GM21526 (cell line): Measurements from ENCODE around the gene FIGN.

ENCODE experiments used
- ATAC-seq: cut with Tn5 transposase; IDR thresholded peaks from one replicate; pipeline ENCODE4 v1.9.1; 2021; ENCODE audit warnings: moderate library complexity; ENCODE audit not compliant: unreplicated experiment, low FRiP score

FIGN gene

DNA sequence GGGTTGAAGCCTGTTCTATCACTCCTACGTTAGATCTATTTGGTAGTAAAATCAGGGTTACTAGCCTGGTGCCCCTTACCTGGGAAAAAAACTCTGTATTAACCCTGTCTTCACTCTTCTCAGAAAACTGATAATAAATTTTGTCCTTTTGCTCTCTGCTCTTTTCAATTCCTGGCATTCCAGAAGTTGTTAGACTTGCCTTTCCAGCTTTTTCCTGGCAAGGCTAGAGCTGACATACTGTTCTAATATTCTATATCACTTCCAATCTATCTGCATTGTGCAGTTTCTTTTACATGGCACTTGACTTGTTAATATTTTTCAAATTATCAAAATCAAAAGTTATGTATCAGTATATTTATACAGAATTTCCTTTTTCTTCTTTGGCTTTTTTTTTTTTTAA, 162.2 kb downstream of the FIGN start:
- ATAC-seq: no peak

DNA sequence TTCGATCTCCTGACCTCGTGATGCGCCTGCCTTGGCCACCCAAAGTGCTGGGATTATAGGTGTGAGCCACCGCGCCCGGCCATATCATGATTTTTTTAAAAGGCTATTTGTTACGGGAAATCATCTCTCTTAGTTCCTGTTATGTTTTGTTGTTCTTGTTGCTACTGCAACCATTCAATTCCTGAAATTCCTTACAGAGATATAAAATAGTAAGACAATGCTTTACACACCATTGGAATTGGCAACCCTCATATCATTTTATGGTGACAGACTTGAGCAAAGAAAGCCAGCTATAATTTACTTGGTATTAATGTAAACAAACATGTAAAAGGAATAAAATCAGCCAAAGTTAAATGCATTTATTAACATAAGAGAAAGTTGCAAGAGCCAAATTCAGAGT, 163.0 kb downstream of the FIGN start:
- ATAC-seq: no peak

DNA sequence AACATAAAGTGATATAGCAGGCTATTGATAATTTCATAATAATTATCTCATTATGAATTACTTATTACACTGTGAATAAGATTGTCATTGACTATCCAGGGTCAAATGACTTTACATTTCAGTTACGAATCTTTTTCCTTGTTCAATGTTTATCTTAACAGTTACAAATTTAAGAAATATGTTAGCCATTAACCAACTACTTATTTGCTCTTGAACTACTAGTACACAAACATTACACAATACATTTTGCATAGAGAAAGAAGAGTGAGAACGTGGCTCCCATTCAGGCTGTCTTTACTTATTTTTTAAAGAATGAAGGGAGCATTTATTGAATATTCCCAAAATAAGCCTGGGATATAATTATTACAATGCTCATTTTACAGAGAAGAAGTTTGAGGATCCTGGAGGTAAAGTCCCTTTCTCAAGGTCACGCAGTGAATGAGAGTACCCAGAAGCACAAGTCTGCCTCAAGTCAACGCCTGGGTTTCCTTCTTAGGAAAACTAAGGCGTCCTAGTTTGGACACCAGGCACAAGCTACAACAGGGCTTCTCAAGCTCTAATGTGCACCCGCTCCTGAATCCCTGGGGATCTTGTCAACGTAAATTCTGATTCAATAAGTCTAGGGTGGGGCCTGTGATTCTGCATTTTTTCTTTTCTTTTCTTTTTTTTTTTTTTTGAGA, 164.2 kb downstream of the FIGN start:
- ATAC-seq: no peak

DNA sequence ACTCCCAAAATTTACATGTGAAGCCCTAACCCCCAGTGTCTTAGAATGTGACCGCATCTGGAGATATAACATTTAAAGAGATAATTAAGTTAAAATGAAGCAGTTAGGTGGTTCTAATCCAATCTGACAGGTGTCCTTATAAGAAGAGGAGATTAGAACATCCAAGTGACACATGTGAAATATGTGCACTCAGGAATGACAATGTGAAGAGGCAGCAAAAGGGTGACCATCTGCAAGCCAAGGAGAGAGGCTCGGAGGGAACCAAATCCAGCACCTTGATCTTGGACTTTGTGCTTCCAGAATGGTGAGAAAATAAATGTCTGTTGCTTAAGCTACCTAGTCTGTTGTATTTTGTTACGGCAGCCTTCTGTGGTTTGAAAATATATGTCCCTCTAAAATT, 165.4 kb downstream of the FIGN start:
- no peak for ATAC-seq

- no peak for ATAC-seq
Measured at GRCh38 chr2:163565192-163565591, 170.6 kb downstream of the FIGN start.

DNA sequence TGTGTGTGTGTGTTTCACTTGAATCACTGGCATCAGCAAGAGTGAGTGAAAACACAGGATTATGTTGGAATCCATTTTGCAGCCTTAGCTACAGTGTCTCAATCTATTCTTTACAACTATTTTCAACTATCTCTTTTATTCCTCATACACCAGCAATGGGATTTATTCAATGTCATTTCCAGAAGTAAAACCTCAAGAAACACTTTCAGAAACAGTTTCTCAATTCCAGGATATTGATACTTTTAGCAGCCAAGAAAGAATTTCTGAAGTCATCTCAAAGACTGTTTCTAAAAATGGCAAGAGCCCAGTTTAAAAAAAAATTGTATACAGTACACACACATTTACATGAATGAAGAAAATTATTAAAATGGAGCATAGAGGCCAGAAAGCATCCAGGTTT, 171.6 kb downstream of the FIGN start:
- ATAC-seq: no peak

DNA sequence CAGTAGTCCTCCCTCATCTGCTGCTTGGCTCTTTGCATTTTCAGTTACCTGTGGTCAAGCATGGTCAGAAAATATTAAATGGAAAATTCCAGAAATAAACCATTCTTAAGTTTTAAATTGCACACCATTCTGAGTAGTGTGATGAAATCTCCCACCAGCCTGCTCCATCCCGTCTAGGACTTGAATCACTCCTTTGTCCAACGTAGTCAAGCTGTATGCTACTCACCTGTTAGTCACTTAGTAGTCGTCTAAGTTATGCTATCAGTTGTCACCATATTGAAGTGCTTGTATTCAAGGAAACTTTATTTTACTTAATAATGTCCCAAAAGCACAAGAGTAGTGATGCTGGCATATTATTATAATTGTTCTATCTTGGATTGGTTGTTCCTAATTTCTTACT, 172.5 kb downstream of the FIGN start:
- ATAC-seq: no peak

- no peak for ATAC-seq
Measured at GRCh38 chr2:163558251-163559021, 177.4 kb downstream of the FIGN start.

GRCh38 chr2:163556511-163556910, 179.3 kb downstream of the FIGN start:
- ATAC-seq: no peak

GRCh38 chr2:163554864-163555263, 180.9 kb downstream of the FIGN start:
- no peak for ATAC-seq

DNA sequence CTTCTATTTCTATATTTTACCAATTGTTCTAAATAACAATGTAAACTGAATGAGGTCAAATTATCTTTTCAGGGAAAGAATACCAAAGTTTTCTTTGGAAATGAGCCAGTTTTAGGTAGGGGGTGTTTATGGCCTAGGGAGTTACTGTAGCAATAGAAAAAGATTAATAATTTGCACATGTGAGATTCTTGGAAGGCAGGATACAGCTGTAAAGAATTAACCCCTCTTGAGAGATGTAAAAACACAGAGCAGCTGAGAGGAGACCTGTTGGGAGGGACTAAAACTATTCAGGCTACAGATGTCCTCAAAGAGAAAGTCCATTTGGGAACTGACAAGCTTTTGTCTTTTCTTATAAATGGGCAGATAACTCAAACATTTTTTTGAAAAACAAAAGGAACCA, 182.2 kb downstream of the FIGN start:
- ATAC-seq: no peak

- no peak for ATAC-seq
Measured at GRCh38 chr2:163552758-163553157, 183.1 kb downstream of the FIGN start.

- ATAC-seq: no peak
Measured at GRCh38 chr2:163551616-163552373, 184.0 kb downstream of the FIGN start.

- ATAC-seq: no peak
Measured at GRCh38 chr2:163548970-163549369, 186.8 kb downstream of the FIGN start.
